ENCODE results near the gene CBY1. TPM values are rescaled to one million over a fixed set of nuclear protein-coding genes. Genes with fewer than 3 reads are reported as not detected.

Gene CBY1
- total and polyA plus RNA-seq, 7 donors = 23.6 to 47.8 (median 35.6) TPM

DNA sequence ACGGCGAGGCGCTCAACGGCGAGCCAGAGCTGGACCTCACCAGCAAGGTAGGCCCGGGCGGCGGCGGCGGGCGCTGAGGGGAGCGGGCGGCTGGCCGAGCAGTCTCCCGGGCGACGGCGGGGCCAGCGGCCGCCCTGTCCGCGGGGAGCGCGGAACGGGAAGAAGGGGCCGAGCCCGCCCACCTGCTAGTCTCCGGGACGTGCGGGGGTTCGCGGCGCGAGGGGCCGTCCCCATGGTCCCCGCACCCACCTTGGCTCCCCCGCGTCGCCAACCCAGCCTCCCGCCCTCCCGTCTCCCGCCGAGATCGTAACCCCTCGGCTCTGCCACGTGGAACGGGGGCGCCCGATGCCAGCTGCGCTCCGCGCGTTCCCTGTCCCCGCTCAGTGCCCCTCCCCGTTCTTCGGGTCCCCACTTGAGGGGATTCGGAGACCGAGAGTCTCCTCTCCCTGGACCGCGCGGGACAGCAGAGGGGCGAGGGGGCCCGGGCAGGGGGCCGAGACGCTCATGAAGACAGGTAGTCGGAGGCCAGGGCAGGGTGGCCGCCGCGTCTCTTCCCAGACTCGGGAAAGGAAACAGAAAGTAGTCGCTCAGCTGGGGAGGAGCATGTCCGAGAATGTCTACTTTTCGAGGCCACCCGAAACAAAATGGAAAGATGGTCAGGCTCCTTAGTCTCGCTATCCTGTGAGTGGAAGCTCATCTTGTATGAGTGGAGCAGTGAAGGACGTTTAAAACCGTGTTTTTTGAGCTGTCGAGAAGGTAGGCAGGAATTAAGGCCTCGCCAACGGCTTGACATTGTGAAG lies 49.9 kb downstream of the CBY1 start:
- Histone ChIP-seq H3K9me3 (no peaks in the 10 kb centered on the region), H3K4me1 (peaks cover 0 to 35% (median 31%) of the 10 kb centered on the region in 4 donors), H3K27me3 (no peaks in the 10 kb centered on the region), H3K27ac (peak overlapping the region; percentile 95 to 99 (median 98)), H3K4me3 (peak overlapping the region; percentile 73 to 98 (median 90)), H3K36me3 (peaks cover 0 to 13% (median 2%) of the 10 kb centered on the region in 4 donors)
- intact Hi-C loops (cut with DNase I) = no loop called here
- DNase-seq = peak; percentile 78
- WGBS, 2 donors = 0 to 1% methylated on average over 80 of the region's 80 CpGs
- TF ChIP-seq POLR2AphosphoS5 (IDR thresholded peaks at IDR 0.05) = peak in 1 of 4 donors; percentile 42
- no peak for TF ChIP-seq EP300 (IDR thresholded peaks at IDR 0.05)

DNA sequence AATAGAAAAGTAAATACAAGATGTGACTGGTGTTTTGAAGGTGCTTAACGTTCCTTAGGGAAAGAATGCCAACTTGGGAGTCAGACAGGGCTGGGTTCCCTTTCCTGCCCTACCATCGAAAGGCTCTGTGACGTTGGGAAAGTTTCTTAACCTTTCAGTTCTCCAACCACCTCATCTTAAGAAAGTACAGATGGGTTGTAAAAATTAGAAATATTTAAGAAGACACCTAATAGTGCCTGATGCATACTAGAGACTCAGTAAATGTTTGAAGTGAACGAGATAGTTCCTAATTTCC lies 50.4 kb downstream of the CBY1 start:
- DNase-seq = no peak
- intact Hi-C loops (cut with DNase I) = no loop called here
- WGBS, 2 donors = 0 to 4% methylated on average over 4 of the region's 4 CpGs
- Histone ChIP-seq H3K4me1 (peaks cover 0 to 30% (median 26%) of the 10 kb centered on the region in 4 donors), H3K27ac (peak overlapping the region; percentile 95 to 99 (median 98)), H3K4me3 (peak overlapping the region; percentile 73 to 98 (median 90)), H3K27me3 (no peaks in the 10 kb centered on the region), H3K36me3 (peaks cover 0 to 16% (median 2%) of the 10 kb centered on the region in 4 donors), H3K9me3 (no peaks in the 10 kb centered on the region)
- TF ChIP-seq EP300 (IDR thresholded peaks at IDR 0.05) (no peak), POLR2A (IDR thresholded peaks at IDR 0.05) (no peak)
- TF ChIP-seq, protein P1, sequence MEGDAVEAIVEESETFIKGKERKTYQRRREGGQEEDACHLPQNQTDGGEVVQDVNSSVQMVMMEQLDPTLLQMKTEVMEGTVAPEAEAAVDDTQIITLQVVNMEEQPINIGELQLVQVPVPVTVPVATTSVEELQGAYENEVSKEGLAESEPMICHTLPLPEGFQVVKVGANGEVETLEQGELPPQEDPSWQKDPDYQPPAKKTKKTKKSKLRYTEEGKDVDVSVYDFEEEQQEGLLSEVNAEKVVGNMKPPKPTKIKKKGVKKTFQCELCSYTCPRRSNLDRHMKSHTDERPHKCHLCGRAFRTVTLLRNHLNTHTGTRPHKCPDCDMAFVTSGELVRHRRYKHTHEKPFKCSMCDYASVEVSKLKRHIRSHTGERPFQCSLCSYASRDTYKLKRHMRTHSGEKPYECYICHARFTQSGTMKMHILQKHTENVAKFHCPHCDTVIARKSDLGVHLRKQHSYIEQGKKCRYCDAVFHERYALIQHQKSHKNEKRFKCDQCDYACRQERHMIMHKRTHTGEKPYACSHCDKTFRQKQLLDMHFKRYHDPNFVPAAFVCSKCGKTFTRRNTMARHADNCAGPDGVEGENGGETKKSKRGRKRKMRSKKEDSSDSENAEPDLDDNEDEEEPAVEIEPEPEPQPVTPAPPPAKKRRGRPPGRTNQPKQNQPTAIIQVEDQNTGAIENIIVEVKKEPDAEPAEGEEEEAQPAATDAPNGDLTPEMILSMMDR (IDR thresholded peaks at IDR 0.05) = no peak

DNA sequence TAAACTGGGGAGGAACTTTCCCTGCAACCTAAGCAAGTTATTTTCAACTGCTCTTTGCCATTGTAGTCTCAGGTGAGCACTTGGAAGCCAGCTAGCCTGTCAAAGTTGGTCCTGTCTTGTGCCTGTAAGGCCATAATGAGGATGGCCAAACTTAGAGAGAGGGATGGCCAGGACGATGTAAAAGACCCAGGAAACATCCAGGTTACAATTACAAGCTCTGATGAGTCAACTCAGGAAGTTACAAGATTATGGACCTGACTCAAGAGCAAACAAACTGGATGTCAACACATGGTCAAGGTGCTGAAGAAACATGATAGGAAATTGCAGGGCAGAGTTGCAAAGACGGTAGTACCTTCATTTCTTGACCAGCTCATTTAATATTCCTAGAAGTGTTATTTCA lies 50.9 kb downstream of the CBY1 start:
- no peaks in the 10 kb centered on the region for H3K27me3 ChIP-seq
- no peaks in the 10 kb centered on the region for H3K9me3 ChIP-seq
- no peak for DNase-seq
- intact Hi-C loops (cut with DNase I) = no loop called here
- H3K4me1 ChIP-seq = peaks cover 0 to 30% (median 27%) of the 10 kb centered on the region in 4 donors
- H3K27ac ChIP-seq = peak overlapping the region; percentile 95 to 99 (median 98)
- peak overlapping the region in 3 of 4 donors; percentile 87 to 98 (median 93) for H3K4me3 ChIP-seq
- 5 to 39% methylated on average over 2 of the region's 2 CpGs for WGBS, 2 donors
- TF ChIP-seq, protein P1 (IDR thresholded peaks at IDR 0.05) = no peak
- TF ChIP-seq POLR2A (IDR thresholded peaks at IDR 0.05) = peak in 1 of 2 donors; percentile 14
- H3K36me3 ChIP-seq = peaks cover 0 to 21% (median 2%) of the 10 kb centered on the region in 4 donors

DNA sequence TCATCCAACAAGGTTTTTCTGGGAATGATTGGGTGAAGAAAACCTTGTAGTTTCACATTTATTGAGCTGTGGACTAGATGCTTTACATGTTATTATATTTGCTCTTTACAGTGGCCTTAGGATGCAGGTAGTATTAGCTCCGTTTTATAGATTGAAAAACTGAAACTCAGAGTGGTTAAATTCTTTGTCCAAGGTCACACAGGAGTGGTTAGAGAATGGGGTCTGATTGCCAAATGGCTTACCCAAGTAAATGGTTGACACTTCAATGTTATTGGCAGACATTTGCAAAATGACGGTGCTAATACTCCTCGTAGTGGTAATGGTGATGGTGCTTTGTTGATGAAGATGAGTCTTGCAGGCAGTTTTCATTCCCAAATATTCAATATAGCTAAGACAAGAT lies 51.5 kb downstream of the CBY1 start:
- intact Hi-C loops (cut with DNase I) = no loop called here
- peaks cover 0 to 26% (median 2%) of the 10 kb centered on the region in 4 donors for H3K36me3 ChIP-seq
- no peaks in the 10 kb centered on the region for H3K9me3 ChIP-seq
- H3K27ac ChIP-seq = no peak overlapping the region
- no peak overlapping the region for H3K4me3 ChIP-seq
- 78 to 83% methylated on average over 3 of the region's 3 CpGs for WGBS, 2 donors
- peaks cover 0 to 34% (median 28%) of the 10 kb centered on the region in 4 donors for H3K4me1 ChIP-seq
- DNase-seq = no peak
- no peaks in the 10 kb centered on the region for H3K27me3 ChIP-seq
- TF ChIP-seq POLR2AphosphoS5 (IDR thresholded peaks at IDR 0.05) (no peak), EP300 (IDR thresholded peaks at IDR 0.05) (no peak), POLR2A (IDR thresholded peaks at IDR 0.05) (no peak)
- TF ChIP-seq, protein P1 (IDR thresholded peaks at IDR 0.05) = no peak

DNA sequence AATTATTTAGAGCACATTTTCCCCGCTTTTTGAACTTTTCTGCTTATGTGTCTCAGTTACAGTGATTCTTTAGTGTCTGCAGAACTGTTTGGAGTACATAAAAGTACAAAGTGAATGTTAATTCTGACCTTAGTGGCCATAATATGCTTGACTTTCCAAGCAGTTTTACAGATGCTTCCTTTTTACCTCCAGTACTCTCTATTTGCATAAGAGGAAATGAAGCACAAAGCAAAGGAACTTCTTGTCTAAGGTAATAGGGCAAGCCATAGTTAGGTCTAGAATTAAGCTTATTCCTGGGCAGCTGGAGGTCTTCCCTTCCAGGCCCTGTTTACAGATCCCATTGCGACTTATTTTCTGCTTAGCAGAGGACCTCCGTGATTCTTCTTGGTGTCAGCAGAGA lies 52.9 kb downstream of the CBY1 start:
- Histone ChIP-seq H3K9me3 (no peaks in the 10 kb centered on the region), H3K36me3 (peaks cover 0 to 26% (median 2%) of the 10 kb centered on the region in 4 donors), H3K4me3 (no peak overlapping the region), H3K4me1 (peaks cover 0 to 44% (median 32%) of the 10 kb centered on the region in 4 donors), H3K27me3 (no peaks in the 10 kb centered on the region), H3K27ac (no peak overlapping the region)
- 89 to 90% methylated on average over 3 of the region's 3 CpGs for WGBS, 2 donors
- TF ChIP-seq POLR2AphosphoS5 (IDR thresholded peaks at IDR 0.05) (no peak), POLR2A (IDR thresholded peaks at IDR 0.05) (no peak), EP300 (IDR thresholded peaks at IDR 0.05) (no peak)
- TF ChIP-seq, protein P1 (IDR thresholded peaks at IDR 0.05) = no peak
- DNase-seq = no peak
- intact Hi-C loops (cut with DNase I) = no loop called here
